K562 (cell line): ENCODE data around the gene GTPBP8. TPM values are rescaled to one million over a fixed set of nuclear protein-coding genes. Genes with fewer than 3 reads are reported as not detected.

Experiments used
- ATAC-seq: fragments of 200-7000 bp; cut with Tn5 transposase; 3 replicates; pipeline ENCODE4 v1.9.1; 2020; ENCODE audit warnings: moderate library complexity
- BruUV-seq: library from RNA; stranded (reverse); fragments of 400-500 nt; replicated peaks from 2 replicates; lab custom pipeline; 2021; lab: Mats Ljungman, UMichigan
- CTCF ChIA-PET: fragments of 300-600 bp; formaldehyde crosslinking; extraction: SDS; loops from one replicate; lab custom pipeline; 2021; ENCODE audit warnings: low intra/inter-chr PET ratio; lab: Yijun Ruan, JAX
- POLR2A ChIA-PET: fragments of 300-600, 350-650 bp; sonication (Branson Sonifier 250); formaldehyde crosslinking; extraction: SDS; loops from one replicate; lab custom pipeline; 2021; ENCODE audit warnings: antibody characterized with exemption, inconsistent platforms; lab: Yijun Ruan, JAX
- DNase-seq, 4 experiments: peaks; one replicate each; pipeline versions ENCODE4 v3.0.0 to v3.0.0-alpha.2; 2011 to 2018; ENCODE audit warnings: low spot score in 3 of 4, mixed read lengths in 3 of 4; ENCODE audit errors: extremely low read depth in 1 of 4
- FAIRE-seq: peaks from 2 replicates; lab custom pipeline; 2011; peaks lifted over from hg19 to GRCh38; lab: Jason Lieb, UNC
- H2AFZ ChIP-seq: 2 replicates; pipeline ENCODE4 v1.6.0; 2011; ENCODE audit warnings: low read depth, low read length, control low read depth, inconsistent platforms
- H3K27ac ChIP-seq: fragments of 200-600 bp; 3 replicates; pipeline ENCODE4 v1.8.0; 2011; ENCODE audit warnings: low read depth, mild to moderate bottlenecking, control low read depth, inconsistent platforms, low read length, moderate library complexity, mixed read lengths; ENCODE audit errors: extremely low read depth
- H3K27me3 ChIP-seq, 2 experiments: fragments of 300-600 bp in 1 of 2; 2 replicates in 1 of 2; 3 replicates in 1 of 2; pipeline versions ENCODE4 v1.6.0 to v1.8.0; 2011; ENCODE audit warnings: inconsistent platforms in 2 of 2, low read length in 2 of 2, mild to moderate bottlenecking in 1 of 2, mixed read lengths in 1 of 2, moderate library complexity in 1 of 2; ENCODE audit not compliant: control insufficient read depth in 2 of 2, insufficient read depth in 2 of 2
- H3K36me3 ChIP-seq: fragments of 300-600 bp; 3 replicates; pipeline ENCODE4 v1.8.0; 2011; ENCODE audit warnings: mild to moderate bottlenecking, low read length, inconsistent platforms; ENCODE audit not compliant: control insufficient read depth, insufficient read depth
- H3K4me1 ChIP-seq, 2 experiments: fragments of 200-600 bp in 1 of 2; replicated peaks in 1 of 2; 2 replicates in 1 of 2; 3 replicates in 1 of 2; pipeline versions ENCODE4 v1.5.1 to v1.8.0; 2011; ENCODE audit warnings: inconsistent platforms in 2 of 2, low read length in 2 of 2, mild to moderate bottlenecking in 1 of 2, mixed read lengths in 1 of 2, moderate library complexity in 1 of 2; ENCODE audit not compliant: control insufficient read depth in 2 of 2, insufficient read depth in 2 of 2
- H3K4me2 ChIP-seq: 2 replicates; pipeline ENCODE4 v1.6.1; 2011; ENCODE audit warnings: low read length, control low read depth, inconsistent platforms, mixed read lengths; ENCODE audit not compliant: insufficient read depth
- H3K4me3 ChIP-seq: fragments of 200-600 bp; sonication (generic), shearing (Covaris generic); 2 replicates; pipeline ENCODE4 v1.5.1; 2016; ENCODE audit warnings: control low read depth, inconsistent platforms
- H3K79me2 ChIP-seq: fragments of 200-600 bp; 3 replicates; pipeline ENCODE4 v1.8.0; 2011; ENCODE audit warnings: low read length, inconsistent platforms; ENCODE audit not compliant: control insufficient read depth, insufficient read depth
- H3K9ac ChIP-seq, 2 experiments: 2 replicates each; pipeline versions ENCODE4 v1.6.0 to v1.6.1; 2011; ENCODE audit warnings: low read depth in 2 of 2, low read length in 2 of 2, control low read depth in 1 of 2, inconsistent platforms in 1 of 2, mild to moderate bottlenecking in 1 of 2, mixed read lengths in 1 of 2; ENCODE audit not compliant: insufficient read depth in 1 of 2
- H3K9me1 ChIP-seq: one replicate; pipeline ENCODE4 v1.6.0; 2011; ENCODE audit warnings: inconsistent platforms, mild to moderate bottlenecking, low read length, moderate library complexity; ENCODE audit not compliant: control insufficient read depth, insufficient read depth
- H3K9me3 ChIP-seq: replicated peaks from 2 replicates; pipeline ENCODE4 v1.5.1; 2011; ENCODE audit warnings: low read depth, low read length, inconsistent platforms; ENCODE audit not compliant: control insufficient read depth, insufficient read depth
- H4K20me1 ChIP-seq: replicated peaks from 2 replicates; pipeline ENCODE4 v1.6.1; 2011; ENCODE audit warnings: low read length, inconsistent platforms, mixed read lengths; ENCODE audit not compliant: control insufficient read depth, insufficient read depth
- ARID1B ChIP-seq: fragments of 450-650 bp; IDR thresholded peaks from 2 replicates; pipeline ENCODE4 v1.6.1; 2016; ENCODE audit warnings: antibody characterized with exemption, mild to moderate bottlenecking, inconsistent platforms
- BACH1 ChIP-seq: fragments of 200-800 bp; sonication (Bioruptor generic); IDR thresholded peaks from 2 replicates; pipeline ENCODE4 v1.6.1; 2016; ENCODE audit warnings: missing genetic modification characterization, missing compliant biosample characterization
- CLOCK ChIP-seq: fragments of 250-450 bp; sonication (Bioruptor Pico); IDR thresholded peaks from 2 replicates; pipeline ENCODE4 v1.4.0; 2020; ENCODE audit warnings: mild to moderate bottlenecking, moderate library complexity, borderline replicate concordance
- HMBOX1 ChIP-seq: sonication (generic); IDR thresholded peaks from 2 replicates; pipeline ENCODE4 v1.6.1; 2016
- IFI16 ChIP-seq: fragments of 250-450 bp; sonication (Bioruptor Pico); IDR thresholded peaks from 2 replicates; pipeline ENCODE4 v2.1.2; 2022; ENCODE audit warnings: mild to moderate bottlenecking, inconsistent platforms
- NFE2 ChIP-seq: IDR thresholded peaks from 2 replicates; pipeline ENCODE4 v1.6.1; 2014; ENCODE audit warnings: antibody characterized with exemption, low read depth
- RAD51 ChIP-seq: fragments of 450-650 bp; IDR thresholded peaks from 2 replicates; pipeline ENCODE4 v1.7.1; 2016; ENCODE audit warnings: low read depth, mild to moderate bottlenecking, borderline replicate concordance
- RBM17 ChIP-seq: fragments of 200-400 bp; formaldehyde crosslinking; IDR thresholded peaks from 2 replicates; pipeline ENCODE4 v1.6.1; 2017; ENCODE audit warnings: low read depth, mild to moderate bottlenecking, low read length, borderline replicate concordance
- RNF2 ChIP-seq: sonication (generic); IDR thresholded peaks from 2 replicates; pipeline ENCODE4 v1.6.1; 2016
- TAL1 ChIP-seq: fragments of 450-650 bp; IDR thresholded peaks from 2 replicates; pipeline ENCODE4 v1.6.1; 2016; ENCODE audit warnings: mild to moderate bottlenecking
- TCF7 ChIP-seq: sonication (generic); IDR thresholded peaks from 2 replicates; pipeline ENCODE4 v1.6.1; 2016; ENCODE audit warnings: antibody characterized with exemption, borderline replicate concordance
- TGIF2 ChIP-seq: sonication (generic); formaldehyde crosslinking; IDR thresholded peaks from 2 replicates; pipeline ENCODE4 v1.8.1; 2022; ENCODE audit warnings: mild to moderate bottlenecking, missing genetic modification reagents, moderate library complexity
- UBTF ChIP-seq, 2 experiments: IDR thresholded peaks; 2 replicates each; pipeline ENCODE4 v1.6.1; 2012; ENCODE audit warnings: improper control_type of control experiment in 2 of 2, low read depth in 2 of 2, low read length in 2 of 2, borderline replicate concordance in 1 of 2
- ZNF324 ChIP-seq: fragments of 250-450 bp; sonication (Bioruptor Pico); IDR thresholded peaks from 2 replicates; pipeline ENCODE4 v1.4.0; 2020; ENCODE audit warnings: mild to moderate bottlenecking
- ZNF511 ChIP-seq: sonication (generic); formaldehyde crosslinking; IDR thresholded peaks from 2 replicates; pipeline ENCODE4 v1.8.0; 2022; ENCODE audit warnings: mild to moderate bottlenecking, missing genetic modification reagents
- ZNF75A ChIP-seq: fragments of 450-650 bp; formaldehyde crosslinking; IDR thresholded peaks from 2 replicates; pipeline ENCODE4 v1.4.0; 2020; ENCODE audit warnings: mild to moderate bottlenecking
- WGBS: fragments of 100-300 bp; shearing (Covaris generic); methylation state at CpG from one replicate; pipeline ENCODE4 v1.1.6; 2016; ENCODE audit warnings: low coverage, mixed read lengths; ENCODE audit not compliant: insufficient coverage; ENCODE audit errors: missing lambda C conversion rate; 5-methylcytosine and 5-hydroxymethylcytosine counted together
- in situ Hi-C: fragments of 300-500 bp; cut with MboI; formaldehyde crosslinking; loops from 4 replicates; pipeline ENCODE4 v1.15.0; 2018; ENCODE audit warnings: inconsistent platforms, mixed read lengths
- intact Hi-C: fragments of 100-400 bp; cut with micrococcal nuclease; formaldehyde crosslinking; loops from 2 replicates; pipeline ENCODE4 v1.14.2; 2022
- polyA plus RNA-seq, 8 experiments: library from polyadenylated mRNA; depleted of rRNA in 4 of 8; stranded (reverse) in 5 of 8; unstranded in 3 of 8; fragments of >200 nt; fragmentation: Nextera tagmentation in 2 of 8; fragmentation: Illumina TruSeq in 1 of 8; extraction: Ambion mirVana in 2 of 8; extraction: Trizol in 1 of 8; gene quantifications; 2 replicates each; pipeline versions ENCODE4 v1.2.1 to v1.2.3, GENCODE V29; 2011 to 2014; ENCODE audit warnings: inconsistent platforms in 1 of 8, missing spikeins in 1 of 8
- total RNA-seq, 7 experiments: library from RNA; depleted of rRNA in 6 of 7; stranded (reverse); fragments of >200 nt in 6 of 7; fragmentation: Illumina TruSeq in 2 of 7; extraction: Trizol in 2 of 7; gene quantifications; 2 replicates each; pipeline versions ENCODE4 v1.2.1 to v1.2.3, GENCODE V29; 2011 to 2021; ENCODE audit warnings: low replicate concordance in 1 of 7

The GTPBP8 gene
- total and polyA plus RNA-seq, 9 of the 15 experiments (the other 6 are each of a cell fraction or from before 2014, with no cell fraction given), result 14.0 to 33.3 (median 20.8) TPM

- FAIRE-seq (peak; percentile 26), ATAC-seq (peak; percentile 56), DNase-seq (peak in 2 of 4 experiments; percentile 6 to 23)
- peak overlapping the region in 1 of 2 experiments; percentile 34; a peak in 1 of 4 replicates for H3K9ac ChIP-seq
- in situ Hi-C loops, result no loop called here
- H4K20me1 ChIP-seq, result no peaks in the 10 kb centered on the region
- intact Hi-C loops, result no loop called here
- ChIA-PET CTCF (no interaction called here), POLR2A (no interaction called here)
- no peak overlapping the region for H3K4me3 ChIP-seq
- no peaks in the 10 kb centered on the region for H3K79me2 ChIP-seq
- no peaks in the 10 kb centered on the region for H3K36me3 ChIP-seq
- no TSS peak for BruUV-seq
- H2AFZ ChIP-seq, result peak overlapping the region; percentile 78
- no peaks in the 10 kb centered on the region; a peak in 1 of 5 replicates for H3K4me1 ChIP-seq
- no peaks in the 10 kb centered on the region for H3K9me1 ChIP-seq
- no peaks in the 10 kb centered on the region for H3K9me3 ChIP-seq
- no peaks in the 10 kb centered on the region for H3K27me3 ChIP-seq
- peak overlapping the region; percentile 29; the same call in 1 of the 2 replicates for H3K4me2 ChIP-seq
- H3K27ac ChIP-seq, result peak overlapping the region; percentile 55; the same call in 1 of the 3 replicates
- whole genome bisulfite sequencing, result 6% methylated on average over 6 of the region's 6 CpGs
- TF ChIP-seq ZNF75A, result no peak
- TF ChIP-seq BACH1 (tag), result 0 out of 2 replicates have a peak, but pooled peaks have one; percentile 28
- no peak for TF ChIP-seq RNF2
- TF ChIP-seq UBTF (IDR thresholded peaks at IDR 0.05; ENCODE audit: borderline replicate concordance in 1 of 2, low read depth in 2 of 2, low read length in 2 of 2), result no peak
- TF ChIP-seq RBM17, result no peak
- TF ChIP-seq TGIF2 (CRISPR knock-in tag), result no peak
- TF ChIP-seq TCF7, result no peak
- TF ChIP-seq CLOCK (CRISPR knock-in tag), result no peak
- TF ChIP-seq TAL1, result no peak
- no peak for TF ChIP-seq ZNF324
- peak; percentile 75 for TF ChIP-seq HMBOX1
- TF ChIP-seq ZNF511 (CRISPR knock-in tag), result no peak
- TF ChIP-seq IFI16 (CRISPR knock-in tag), result no peak
- no peak for TF ChIP-seq RAD51
- TF ChIP-seq NFE2, result peak; percentile 6; the same call in 1 of the 2 replicates
- no peak for TF ChIP-seq ARID1B
Measured at GRCh38 chr3:112958811-112959560, 31.8 kb upstream of the GTPBP8 start.
